Caco-2 (cell line): Measurements from ENCODE around the gene GPX5. TPM values are rescaled to one million over a fixed set of nuclear protein-coding genes. Genes with fewer than 3 reads are reported as not detected.

Experiments
- BruUV-seq: library from RNA; stranded (reverse); fragments of 400-500 nt; replicated peaks from 2 replicates; lab custom pipeline; 2021; lab: Mats Ljungman, UMichigan
- CTCF ChIA-PET: fragments of 300-600 bp; sonication (Branson Sonifier 250); formaldehyde crosslinking; loops from one replicate; lab custom pipeline; 2022; ENCODE audit warnings: antibody characterized with exemption; lab: Charles Lee
- POLR2A ChIA-PET: fragments of 300-600 bp; sonication (Branson Sonifier 250); formaldehyde crosslinking; loops from one replicate; lab custom pipeline; 2022; ENCODE audit warnings: antibody characterized with exemption; lab: Charles Lee
- DNase-seq, 2 experiments: peaks; one replicate each; pipeline versions ENCODE4 v3.0.0 to v3.0.0-alpha.2; 2020 to 2022
- H3K27me3 ChIP-seq: replicated peaks from 2 replicates; pipeline ENCODE4 v1.6.0; 2011; ENCODE audit warnings: low read length; ENCODE audit not compliant: control insufficient read depth, insufficient read depth
- H3K36me3 ChIP-seq: 2 replicates; pipeline ENCODE4 v1.5.1; 2011; ENCODE audit warnings: low read length; ENCODE audit not compliant: control insufficient read depth, insufficient read depth
- H3K4me1 ChIP-seq: fragments of 250-450 bp; sonication (Bioruptor Pico); 2 replicates; pipeline ENCODE4 v1.5.1; 2020; ENCODE audit warnings: mild to moderate bottlenecking
- H3K4me3 ChIP-seq: 2 replicates; pipeline ENCODE4 v1.5.1; 2011; ENCODE audit warnings: low read depth, mild to moderate bottlenecking, control low read depth, low read length
- H3K9me3 ChIP-seq: fragments of 250-450 bp; sonication (Bioruptor Pico); 2 replicates; pipeline ENCODE4 v1.5.1; 2020; ENCODE audit warnings: mild to moderate bottlenecking, moderate library complexity
- H3K27ac Mint-ChIP-seq: one replicate; pipeline ENCODE4 v1.8.0; 2022; ENCODE audit warnings: mixed read lengths; ENCODE audit not compliant: unreplicated experiment
- H3K27me3 Mint-ChIP-seq: one replicate; pipeline ENCODE4 v1.8.0; 2022; ENCODE audit warnings: mixed read lengths; ENCODE audit not compliant: insufficient read depth, unreplicated experiment
- H3K36me3 Mint-ChIP-seq: one replicate; pipeline ENCODE4 v1.8.0; 2022; ENCODE audit warnings: mild to moderate bottlenecking, mixed read lengths; ENCODE audit not compliant: insufficient read depth, unreplicated experiment
- H3K4me1 Mint-ChIP-seq: one replicate; pipeline ENCODE4 v1.8.0; 2022; ENCODE audit warnings: low read depth, mixed read lengths; ENCODE audit not compliant: unreplicated experiment
- H3K4me3 Mint-ChIP-seq: one replicate; pipeline ENCODE4 v1.8.0; 2022; ENCODE audit warnings: mild to moderate bottlenecking, moderate library complexity, mixed read lengths; ENCODE audit not compliant: unreplicated experiment
- H3K9me3 Mint-ChIP-seq: one replicate; pipeline ENCODE4 v1.8.0; 2022; ENCODE audit warnings: mixed read lengths; ENCODE audit not compliant: unreplicated experiment
- intact Hi-C: fragments of 100-400 bp; cut with micrococcal nuclease; formaldehyde crosslinking; loops from one replicate; pipeline ENCODE4 v1.10.0; 2022; ENCODE audit not compliant: unreplicated experiment
- total RNA-seq: library from RNA; stranded (reverse); gene quantifications from 2 replicates; pipeline ENCODE4 v1.2.3, GENCODE V29; 2022
- TF ChIP-seq, protein P1 (sequence below), 2 experiments: fragments of 200-600 bp in 1 of 2; IDR thresholded peaks; 1 replicate in 1 of 2; 2 replicates in 1 of 2; pipeline versions ENCODE4 v1.5.1 to v1.8.0; 2011 to 2022; ENCODE audit warnings: antibody characterized with exemption in 1 of 2, control low read depth in 1 of 2, inconsistent platforms in 1 of 2, low read depth in 1 of 2, low read length in 1 of 2, mild to moderate bottlenecking in 1 of 2, moderate library complexity in 1 of 2; ENCODE audit not compliant: insufficient read depth in 1 of 2, severe bottlenecking in 1 of 2, unreplicated experiment in 1 of 2

GPX5 gene
- total RNA-seq, 1 experiment from 2014 or later, result not detected

DNA sequence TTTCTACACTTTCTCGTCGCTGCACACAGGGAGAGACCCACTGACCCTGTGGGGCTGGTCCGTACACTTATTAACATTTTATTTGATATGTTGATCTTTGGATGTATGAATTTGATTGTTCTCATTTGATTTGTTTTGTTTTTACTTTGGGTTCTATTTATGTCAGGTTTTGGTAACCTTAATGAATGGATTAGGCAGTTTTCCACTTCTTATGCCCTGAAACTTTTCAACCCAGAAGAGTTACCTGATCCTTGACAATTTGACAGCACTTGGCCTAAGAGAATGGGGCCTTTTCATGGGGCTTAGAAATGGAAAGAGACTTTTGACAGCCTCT lies 33.7 kb upstream of the GPX5 start:
- Histone ChIP-seq H3K4me3 (no peak overlapping the region), H3K9me3 (no peaks in the 10 kb centered on the region), H3K4me1 (no peaks in the 10 kb centered on the region), H3K27me3 (no peaks in the 10 kb centered on the region), H3K36me3 (no peaks in the 10 kb centered on the region)
- no peak for DNase-seq
- no TSS peak for BruUV-seq
- intact Hi-C loops, result no loop called here
- Mint-ChIP-seq H3K27me3 (no peaks in the 10 kb centered on the region), H3K27ac (no peak overlapping the region), H3K36me3 (no peaks in the 10 kb centered on the region), H3K9me3 (no peaks in the 10 kb centered on the region), H3K4me1 (peaks cover 4% of the 10 kb centered on the region), H3K4me3 (no peak overlapping the region)
- ChIA-PET CTCF (no interaction called here), POLR2A (no interaction called here)
- TF ChIP-seq, protein P1, sequence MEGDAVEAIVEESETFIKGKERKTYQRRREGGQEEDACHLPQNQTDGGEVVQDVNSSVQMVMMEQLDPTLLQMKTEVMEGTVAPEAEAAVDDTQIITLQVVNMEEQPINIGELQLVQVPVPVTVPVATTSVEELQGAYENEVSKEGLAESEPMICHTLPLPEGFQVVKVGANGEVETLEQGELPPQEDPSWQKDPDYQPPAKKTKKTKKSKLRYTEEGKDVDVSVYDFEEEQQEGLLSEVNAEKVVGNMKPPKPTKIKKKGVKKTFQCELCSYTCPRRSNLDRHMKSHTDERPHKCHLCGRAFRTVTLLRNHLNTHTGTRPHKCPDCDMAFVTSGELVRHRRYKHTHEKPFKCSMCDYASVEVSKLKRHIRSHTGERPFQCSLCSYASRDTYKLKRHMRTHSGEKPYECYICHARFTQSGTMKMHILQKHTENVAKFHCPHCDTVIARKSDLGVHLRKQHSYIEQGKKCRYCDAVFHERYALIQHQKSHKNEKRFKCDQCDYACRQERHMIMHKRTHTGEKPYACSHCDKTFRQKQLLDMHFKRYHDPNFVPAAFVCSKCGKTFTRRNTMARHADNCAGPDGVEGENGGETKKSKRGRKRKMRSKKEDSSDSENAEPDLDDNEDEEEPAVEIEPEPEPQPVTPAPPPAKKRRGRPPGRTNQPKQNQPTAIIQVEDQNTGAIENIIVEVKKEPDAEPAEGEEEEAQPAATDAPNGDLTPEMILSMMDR (IDR thresholded peaks at IDR 0.05; ENCODE audit: insufficient read depth in 1 of 2, low read depth in 1 of 2, low read length in 1 of 2, severe bottlenecking in 1 of 2, unreplicated experiment in 1 of 2), result no peak

DNA sequence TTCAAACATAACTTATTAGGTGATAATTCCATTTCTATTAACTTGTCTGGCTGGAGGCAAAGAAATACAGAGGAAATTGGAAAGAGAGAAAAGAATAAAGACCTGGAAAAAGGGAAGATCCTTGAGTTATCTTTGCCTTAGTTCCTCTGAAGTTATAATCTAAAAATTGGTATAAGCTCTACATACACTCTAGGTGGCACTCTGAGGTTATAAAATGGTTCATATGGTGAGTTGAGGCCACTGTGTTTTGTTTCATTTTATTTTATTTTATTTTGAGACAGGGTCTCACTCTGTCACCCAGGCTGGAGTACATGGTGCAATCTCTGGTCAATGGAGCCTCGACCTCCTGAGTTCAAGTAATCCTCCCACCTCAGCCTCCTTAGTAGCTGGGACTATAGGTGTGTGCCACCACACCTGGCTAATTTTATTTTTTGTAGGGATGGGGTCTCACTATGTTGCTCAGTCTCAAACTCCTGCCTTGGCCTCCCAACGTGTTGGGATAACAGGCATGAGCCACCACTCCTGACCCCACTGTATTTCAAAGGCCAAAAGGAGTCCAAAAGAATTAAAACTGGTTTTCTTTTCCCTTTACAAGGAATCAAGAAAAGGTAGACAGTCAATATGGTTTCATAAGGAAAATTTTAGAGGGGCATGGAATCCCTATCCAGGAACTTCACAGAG lies 29.4 kb upstream of the GPX5 start:
- H3K4me1 Mint-ChIP-seq, result peaks cover 7% of the 10 kb centered on the region
- H3K36me3 Mint-ChIP-seq, result no peaks in the 10 kb centered on the region
- no TSS peak for BruUV-seq
- H3K9me3 Mint-ChIP-seq, result no peaks in the 10 kb centered on the region
- TF ChIP-seq, protein P1 (IDR thresholded peaks at IDR 0.05; ENCODE audit: insufficient read depth in 1 of 2, low read depth in 1 of 2, low read length in 1 of 2, severe bottlenecking in 1 of 2, unreplicated experiment in 1 of 2), result peak; percentile 24 to 29
- H3K4me3 Mint-ChIP-seq, result no peak overlapping the region
- H3K27me3 Mint-ChIP-seq, result no peaks in the 10 kb centered on the region
- Histone ChIP-seq H3K36me3 (no peaks in the 10 kb centered on the region), H3K27me3 (no peaks in the 10 kb centered on the region), H3K4me3 (no peak overlapping the region), H3K9me3 (no peaks in the 10 kb centered on the region), H3K4me1 (no peaks in the 10 kb centered on the region)
- CTCF ChIA-PET, result interaction anchor here (0.8 to 1.0 kb wide), 2 partner anchors 47 to 84 kb away, joined by 5 to 6 read pairs; no protein-coding TSS in a partner anchor
- intact Hi-C loops, result loop anchor here (1.0 kb wide), 1 partner anchor 188 kb away; no protein-coding TSS in a partner anchor
- DNase-seq, result no peak
- POLR2A ChIA-PET, result no interaction called here
- no peak overlapping the region for H3K27ac Mint-ChIP-seq

DNA sequence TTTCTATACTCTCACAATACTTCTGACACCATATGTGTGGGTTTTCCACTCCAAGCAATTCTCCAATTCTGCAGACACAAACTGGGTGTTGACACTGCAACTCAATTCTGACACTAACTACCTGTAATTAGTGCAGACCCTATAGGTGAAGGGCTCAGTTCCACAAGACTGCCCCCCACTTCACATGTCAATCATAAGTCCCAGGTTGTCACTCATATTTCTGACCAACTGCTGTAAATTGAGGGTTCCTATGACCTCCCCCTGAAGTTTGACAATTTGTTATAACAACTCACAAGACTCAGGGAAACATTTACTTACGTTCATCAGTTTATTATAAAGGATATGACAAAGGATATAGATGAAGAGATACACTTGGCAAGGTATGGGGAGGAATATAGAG lies 28.4 kb upstream of the GPX5 start:
- Mint-ChIP-seq H3K9me3 (no peaks in the 10 kb centered on the region), H3K27ac (no peak overlapping the region)
- CTCF ChIA-PET, result no interaction called here

More for the DNA sequence above, 28.4 kb upstream of the GPX5 start:
- H3K36me3 ChIP-seq, result no peaks in the 10 kb centered on the region
- BruUV-seq, result no TSS peak
- intact Hi-C loops, result no loop called here
- TF ChIP-seq, protein P1 (IDR thresholded peaks at IDR 0.05; ENCODE audit: insufficient read depth in 1 of 2, low read depth in 1 of 2, low read length in 1 of 2, severe bottlenecking in 1 of 2, unreplicated experiment in 1 of 2), result no peak
- H3K36me3 Mint-ChIP-seq, result no peaks in the 10 kb centered on the region
- no peaks in the 10 kb centered on the region for H3K9me3 ChIP-seq
- H3K4me1 Mint-ChIP-seq, result peaks cover 7% of the 10 kb centered on the region
- no peaks in the 10 kb centered on the region for H3K27me3 ChIP-seq
- DNase-seq, result no peak
- no peaks in the 10 kb centered on the region for H3K4me1 ChIP-seq
- H3K4me3 ChIP-seq, result no peak overlapping the region
- H3K4me3 Mint-ChIP-seq, result no peak overlapping the region
- no peaks in the 10 kb centered on the region for H3K27me3 Mint-ChIP-seq
- POLR2A ChIA-PET, result no interaction called here
